Measurements from ENCODE around the gene HNRNPH3.
"Not testable (repeated sequence)": the region's sequence is repeated elsewhere in the genome, so short reads cannot be mapped to it uniquely, and the experiment has no call there.

HNRNPH3 gene, protein sequence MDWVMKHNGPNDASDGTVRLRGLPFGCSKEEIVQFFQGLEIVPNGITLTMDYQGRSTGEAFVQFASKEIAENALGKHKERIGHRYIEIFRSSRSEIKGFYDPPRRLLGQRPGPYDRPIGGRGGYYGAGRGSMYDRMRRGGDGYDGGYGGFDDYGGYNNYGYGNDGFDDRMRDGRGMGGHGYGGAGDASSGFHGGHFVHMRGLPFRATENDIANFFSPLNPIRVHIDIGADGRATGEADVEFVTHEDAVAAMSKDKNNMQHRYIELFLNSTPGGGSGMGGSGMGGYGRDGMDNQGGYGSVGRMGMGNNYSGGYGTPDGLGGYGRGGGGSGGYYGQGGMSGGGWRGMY

DNA sequence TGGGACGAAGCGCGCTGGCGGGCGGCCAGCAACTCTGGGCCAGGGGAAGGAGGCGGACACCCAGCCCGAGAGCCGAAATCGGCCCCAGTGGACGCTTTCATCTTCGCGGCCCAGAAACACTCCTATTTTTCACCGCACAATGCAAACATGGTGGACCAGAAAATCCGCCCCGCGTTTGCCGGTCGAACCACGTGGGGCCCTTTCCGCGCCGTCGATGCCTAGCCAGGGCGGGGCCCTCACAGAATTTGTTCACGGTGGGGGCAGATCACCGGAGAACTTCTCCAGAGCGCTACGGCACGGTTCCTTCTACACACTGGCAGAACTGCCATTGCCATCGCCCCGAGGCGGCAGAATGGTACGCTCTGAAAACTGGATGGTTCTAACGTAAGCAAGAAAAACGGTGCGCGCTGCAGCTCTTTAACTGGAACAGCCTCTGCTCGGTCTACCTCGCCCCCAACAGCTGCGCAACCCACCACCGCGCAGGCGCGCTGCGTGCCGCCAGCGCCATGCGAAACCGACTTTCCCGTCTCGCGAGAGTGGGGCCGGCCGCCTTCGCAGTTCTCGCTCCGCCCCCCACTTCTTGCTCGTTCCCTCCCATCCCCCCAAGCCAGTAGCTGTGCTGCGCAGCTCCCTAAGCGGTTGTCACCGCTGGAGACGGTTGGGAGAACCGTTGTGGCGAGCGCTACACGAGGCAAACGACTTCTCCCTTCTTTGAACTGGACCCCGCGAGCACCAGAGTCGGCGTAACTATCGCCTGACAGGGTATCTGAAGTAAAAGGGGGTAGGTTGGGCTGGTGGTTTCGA is at the start of gene HNRNPH3:
TSS of gene HNRNPH3 (plus strand) at position 610 of the 804 bp plus-strand sequence. CDS start 5,158 bp downstream, outside the sequence.
- peak; percentile 99 for DNase-seq

GRCh38 chr10:68284062-68285001 is 47.5 kb upstream of the HNRNPH3 start:
- DNase-seq, result no peak

DNA sequence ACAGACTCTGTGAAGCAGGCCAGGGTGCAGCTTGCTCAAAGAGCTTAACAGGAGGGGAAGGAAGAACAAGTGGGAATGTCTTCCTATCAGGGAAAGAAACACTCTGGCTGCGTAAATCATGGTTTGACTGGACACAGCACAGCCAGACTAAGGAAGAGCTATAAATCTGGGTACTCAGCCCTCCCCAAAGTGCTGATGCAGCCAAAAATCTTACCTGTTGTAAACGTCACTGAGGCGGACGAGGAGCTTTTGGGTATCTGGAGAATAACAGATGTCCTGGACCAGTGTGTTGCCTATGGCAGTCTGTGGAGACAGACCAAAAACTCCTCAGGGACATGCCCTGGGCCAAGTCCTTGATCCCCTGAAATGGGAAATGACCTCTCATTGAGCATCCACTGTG is 43.1 kb upstream of the HNRNPH3 start:
- DNase-seq, result no peak

- DNase-seq, result no peak
Measured at GRCh38 chr10:68290736-68291135, 41.1 kb upstream of the HNRNPH3 start.

GRCh38 chr10:68296843-68297663 is 34.8 kb upstream of the HNRNPH3 start:
- no peak for DNase-seq

DNA sequence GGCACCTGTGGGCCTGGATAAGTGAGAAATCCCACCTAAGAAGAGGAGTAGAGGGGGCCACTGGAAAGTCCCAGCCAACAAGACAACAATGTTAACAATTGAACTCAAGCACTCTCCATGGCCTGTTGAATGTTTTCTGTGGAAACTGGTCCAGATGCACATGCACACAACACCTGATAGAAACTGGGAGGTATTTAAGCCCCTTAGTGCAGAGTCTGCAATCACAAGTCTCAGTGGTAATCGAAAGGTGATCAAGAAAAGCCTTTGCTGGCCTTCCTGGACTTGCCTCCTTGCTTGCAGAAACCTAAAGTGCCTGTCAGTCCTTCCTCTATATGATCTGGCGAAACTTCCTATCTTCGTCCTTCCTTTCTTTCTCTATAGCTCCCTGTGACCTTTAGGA is 30.6 kb upstream of the HNRNPH3 start:
- DNase-seq, result no peak

GRCh38 chr10:68301790-68302502 is 29.9 kb upstream of the HNRNPH3 start:
- no peak for DNase-seq

GRCh38 chr10:68302503-68302823 is 29.4 kb upstream of the HNRNPH3 start:
- DNase-seq, result no peak

DNA sequence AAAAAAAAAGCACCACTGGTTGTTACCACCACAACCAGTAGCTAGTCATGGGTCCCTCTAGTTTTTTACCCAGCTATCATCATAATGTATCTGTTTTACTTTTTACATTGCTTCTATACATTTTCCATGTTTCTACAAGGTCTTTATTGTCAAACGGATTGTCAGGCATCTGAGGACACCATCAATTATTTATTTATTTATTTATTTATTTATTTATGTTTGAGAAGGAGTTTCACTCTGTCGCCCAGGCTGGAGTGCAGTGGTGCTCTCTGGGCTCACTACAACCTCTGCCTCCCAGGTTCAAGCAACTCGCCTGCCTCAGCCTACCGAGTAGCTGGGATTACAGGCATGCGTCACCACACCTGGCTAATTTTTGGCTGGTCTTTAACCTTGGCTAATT is 29.0 kb upstream of the HNRNPH3 start:
- DNase-seq, result no peak

DNA sequence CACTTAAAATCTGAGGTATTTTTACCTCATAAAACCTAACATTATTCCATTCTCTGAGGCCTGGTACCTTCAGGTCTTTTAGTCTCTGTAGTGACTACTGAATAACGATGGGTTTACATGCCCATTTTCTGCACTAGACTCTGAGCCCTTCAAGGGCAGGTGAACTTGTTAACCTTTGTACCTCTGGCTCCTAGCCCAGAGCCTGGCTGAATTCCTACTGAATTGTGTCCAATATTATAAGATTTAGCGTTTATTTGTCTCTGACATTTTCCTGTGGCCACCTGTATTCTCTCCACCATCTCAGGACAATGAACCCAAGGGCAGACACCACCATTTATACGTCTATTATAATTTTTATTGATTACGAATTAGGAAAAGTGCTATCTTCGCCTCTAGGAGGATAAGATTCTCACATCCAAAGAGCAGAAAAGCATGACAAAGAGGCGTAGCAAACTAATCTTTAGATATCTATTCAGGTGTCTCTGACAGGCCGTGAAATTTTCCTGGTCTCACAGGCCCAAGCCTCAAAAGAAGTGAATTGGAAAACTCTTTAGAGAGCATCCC is 27.9 kb upstream of the HNRNPH3 start:
- DNase-seq, result no peak

DNA sequence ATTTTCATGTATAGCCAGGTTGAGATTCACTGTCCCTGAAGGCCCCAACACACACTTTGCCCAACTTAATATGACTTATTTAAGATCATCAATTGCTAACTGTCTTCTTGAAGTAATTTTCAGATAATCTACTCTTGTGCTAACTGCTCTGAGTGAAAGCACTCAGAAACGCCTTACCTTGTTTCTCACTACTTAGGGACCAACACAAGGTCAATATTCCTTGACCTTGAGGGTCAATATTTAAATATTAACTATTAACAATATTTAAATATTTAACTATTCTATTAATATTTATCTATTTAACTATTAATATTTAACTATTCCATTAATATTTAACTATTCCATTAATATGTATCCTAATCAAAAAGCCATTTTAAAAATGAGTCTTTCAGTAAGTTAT is 26.0 kb upstream of the HNRNPH3 start:
- no peak for DNase-seq

DNA sequence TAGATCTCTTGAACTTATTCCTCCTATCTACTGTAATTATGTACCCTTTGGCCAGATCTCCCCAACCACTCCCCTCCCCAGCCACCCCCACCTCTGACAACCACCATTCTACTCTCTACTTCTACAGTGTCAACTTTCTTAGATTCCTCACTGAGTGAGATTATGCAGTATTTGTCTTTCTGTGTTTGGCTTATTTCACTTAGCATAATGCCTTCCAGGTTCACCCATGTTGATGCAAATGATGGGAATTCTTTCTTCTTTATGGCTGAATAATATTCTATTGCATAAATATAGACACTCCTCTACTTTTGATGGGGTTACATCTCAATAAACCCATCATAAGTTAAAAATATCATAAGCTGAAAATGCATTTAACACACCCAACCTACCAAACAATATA is 21.3 kb upstream of the HNRNPH3 start:
- no peak for DNase-seq

GRCh38 chr10:68314930-68315329 is 16.9 kb upstream of the HNRNPH3 start:
- DNase-seq, result not testable (repeated sequence)

DNA sequence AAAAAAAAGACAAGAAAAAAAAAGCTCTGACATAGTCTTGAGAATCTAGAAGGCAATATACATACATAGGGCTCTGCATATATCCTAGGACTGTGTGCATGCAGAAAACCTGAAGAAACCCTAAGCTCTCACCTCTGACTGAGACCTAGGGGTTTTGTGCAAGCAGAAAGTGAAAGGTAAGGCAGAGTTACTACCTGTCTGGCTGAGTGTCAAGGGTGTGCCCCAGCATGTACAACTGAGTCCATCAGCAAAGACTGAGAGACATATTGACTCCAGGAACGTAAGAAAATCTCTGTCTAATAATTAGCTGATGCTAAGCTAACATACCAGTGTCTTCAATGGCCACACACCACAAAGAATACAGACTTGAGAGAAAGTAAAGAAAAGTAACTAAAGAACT is 16.3 kb upstream of the HNRNPH3 start:
- DNase-seq, result no peak

GRCh38 chr10:68318331-68319059 is 13.4 kb upstream of the HNRNPH3 start:
- no peak for DNase-seq

- DNase-seq, result not testable (repeated sequence)
Measured at GRCh38 chr10:68324396-68324795, 7.5 kb upstream of the HNRNPH3 start.

- no peak for DNase-seq
Measured at GRCh38 chr10:68327889-68328786, 3.7 kb upstream of the HNRNPH3 start.

- no peak for DNase-seq
Measured at GRCh38 chr10:68329506-68329861, 2.4 kb upstream of the HNRNPH3 start.

DNA sequence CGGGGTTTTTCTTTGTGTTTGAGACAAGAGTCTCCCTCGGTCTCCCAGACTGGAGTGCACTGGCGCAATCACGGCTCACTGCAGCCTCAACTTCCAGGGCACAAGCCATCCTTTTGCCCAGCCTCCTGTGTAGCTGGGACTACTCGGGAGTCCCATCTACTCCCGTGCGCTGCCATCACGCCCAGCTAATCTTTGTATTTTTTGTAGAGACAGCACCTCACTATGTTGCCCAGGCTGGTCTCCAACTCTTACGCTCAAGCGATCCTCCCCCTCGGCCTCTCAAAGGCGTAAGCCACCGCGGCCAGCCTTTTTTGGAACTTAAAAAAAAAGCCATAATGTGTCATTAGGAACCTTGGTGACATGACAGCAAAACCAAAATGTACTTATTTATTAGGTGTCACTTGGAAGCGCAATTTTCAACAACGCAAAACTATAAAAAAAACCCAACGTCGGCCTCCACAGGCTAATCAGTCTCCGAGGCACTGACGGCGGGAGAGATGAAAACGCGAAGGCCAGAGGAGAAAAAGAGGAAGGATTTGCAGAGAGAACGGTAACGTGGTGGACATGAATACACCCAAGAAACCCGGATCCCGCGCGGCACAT is 911 bp upstream of the HNRNPH3 start:
- DNase-seq, result peak; percentile 54
